ENCODE measurements around the gene MC1R. TPM values are rescaled to one million over a fixed set of nuclear protein-coding genes. Genes with fewer than 3 reads are reported as not detected.

Gene MC1R
- total RNA-seq, 1 donor from 2014 or later: 6.9 TPM

DNA sequence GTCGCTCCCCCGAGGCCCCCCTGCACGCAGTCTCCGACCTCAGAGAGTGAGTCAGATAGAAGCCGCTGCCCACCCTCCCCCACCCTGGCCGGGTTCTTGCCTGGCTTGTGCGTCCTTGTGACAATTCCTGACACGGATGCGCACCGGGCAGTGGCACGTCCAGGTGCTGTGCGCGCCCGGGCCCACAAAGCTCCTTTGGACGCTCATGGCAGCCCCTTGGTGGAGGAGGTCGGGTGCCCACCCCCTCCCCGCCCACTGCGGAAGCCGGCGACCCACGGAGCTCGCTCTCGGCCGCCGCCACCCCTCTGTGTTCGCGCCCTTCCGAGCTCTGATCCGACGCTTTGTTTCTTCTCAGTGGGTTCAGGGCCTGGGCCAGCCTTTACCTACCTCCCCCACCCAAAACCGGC, 3.8 kb downstream of the MC1R start:
- H3K27me3 Mint-ChIP-seq (ENCODE audit: unreplicated experiment): no peaks in the 10 kb centered on the region
- H3K4me1 Mint-ChIP-seq (ENCODE audit: unreplicated experiment): peaks cover 56% of the 10 kb centered on the region

DNA sequence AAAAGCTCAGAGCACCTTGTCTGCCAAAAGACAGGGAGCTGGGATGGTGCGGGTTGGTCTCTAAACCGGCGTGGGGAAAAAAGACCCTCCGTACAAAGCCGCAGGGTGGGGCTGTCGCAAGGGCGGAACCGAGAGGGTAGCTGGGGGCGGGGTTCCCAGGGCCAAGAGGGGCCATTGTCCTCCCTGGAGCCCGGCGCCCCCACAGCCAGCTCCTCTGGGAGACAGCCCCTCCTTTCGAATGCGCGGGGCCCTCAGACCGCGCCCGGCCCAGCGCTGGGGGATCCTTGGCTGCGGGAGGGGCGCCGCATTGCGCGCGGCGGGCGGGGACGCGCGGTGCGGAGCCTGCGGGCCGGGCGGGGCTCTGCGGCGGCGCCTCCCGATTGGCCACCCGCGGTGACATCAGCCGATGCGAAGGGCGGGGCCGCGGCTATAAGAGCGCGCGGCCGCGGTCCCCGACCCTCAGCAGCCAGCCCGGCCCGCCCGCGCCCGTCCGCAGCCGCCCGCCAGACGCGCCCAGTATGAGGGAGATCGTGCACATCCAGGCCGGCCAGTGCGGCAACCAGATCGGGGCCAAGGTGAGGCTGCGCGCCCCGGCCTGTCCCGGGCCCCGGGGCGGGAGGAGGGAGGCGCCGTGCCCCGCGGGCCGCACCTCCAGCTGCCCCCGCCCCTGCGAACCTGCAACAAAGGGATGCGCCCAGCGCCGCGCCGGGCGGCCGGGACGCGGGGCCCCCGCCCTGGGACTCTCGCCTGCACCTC, 4.4 kb downstream of the MC1R start, which contains the start of gene TUBB3:
Gene TUBB3, plus strand, starts transcription at position 459 of the 756 bp plus-strand sequence. Its CDS starts 60 bp downstream, at position 519.
- H3K36me3 Mint-ChIP-seq (ENCODE audit: unreplicated experiment): peaks cover 3% of the 10 kb centered on the region
- no peaks in the 10 kb centered on the region for H3K9me3 Mint-ChIP-seq (ENCODE audit: unreplicated experiment)
- peak within 1 kb of the TSS; percentile 88 for H3K4me3 Mint-ChIP-seq (ENCODE audit: unreplicated experiment)
- peaks cover 51% of the 10 kb centered on the region for H3K4me1 Mint-ChIP-seq (ENCODE audit: unreplicated experiment)
- H3K27ac Mint-ChIP-seq (ENCODE audit: unreplicated experiment): peak within 1 kb of the TSS; percentile 99
- TF ChIP-seq, protein P1, sequence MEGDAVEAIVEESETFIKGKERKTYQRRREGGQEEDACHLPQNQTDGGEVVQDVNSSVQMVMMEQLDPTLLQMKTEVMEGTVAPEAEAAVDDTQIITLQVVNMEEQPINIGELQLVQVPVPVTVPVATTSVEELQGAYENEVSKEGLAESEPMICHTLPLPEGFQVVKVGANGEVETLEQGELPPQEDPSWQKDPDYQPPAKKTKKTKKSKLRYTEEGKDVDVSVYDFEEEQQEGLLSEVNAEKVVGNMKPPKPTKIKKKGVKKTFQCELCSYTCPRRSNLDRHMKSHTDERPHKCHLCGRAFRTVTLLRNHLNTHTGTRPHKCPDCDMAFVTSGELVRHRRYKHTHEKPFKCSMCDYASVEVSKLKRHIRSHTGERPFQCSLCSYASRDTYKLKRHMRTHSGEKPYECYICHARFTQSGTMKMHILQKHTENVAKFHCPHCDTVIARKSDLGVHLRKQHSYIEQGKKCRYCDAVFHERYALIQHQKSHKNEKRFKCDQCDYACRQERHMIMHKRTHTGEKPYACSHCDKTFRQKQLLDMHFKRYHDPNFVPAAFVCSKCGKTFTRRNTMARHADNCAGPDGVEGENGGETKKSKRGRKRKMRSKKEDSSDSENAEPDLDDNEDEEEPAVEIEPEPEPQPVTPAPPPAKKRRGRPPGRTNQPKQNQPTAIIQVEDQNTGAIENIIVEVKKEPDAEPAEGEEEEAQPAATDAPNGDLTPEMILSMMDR (IDR thresholded peaks at IDR 0.05): no peak
- DNase-seq (ENCODE audit: extremely low spot score, unreplicated experiment): peak; percentile 95
- no peaks in the 10 kb centered on the region for H3K27me3 Mint-ChIP-seq (ENCODE audit: unreplicated experiment)

More for the DNA sequence above, 3.8 kb downstream of the MC1R start:
- Mint-ChIP-seq H3K27ac (ENCODE audit: unreplicated experiment) (peak overlapping the region; percentile 99), H3K36me3 (ENCODE audit: unreplicated experiment) (peaks cover 1% of the 10 kb centered on the region), H3K9me3 (ENCODE audit: unreplicated experiment) (no peaks in the 10 kb centered on the region), H3K4me3 (ENCODE audit: unreplicated experiment) (peak overlapping the region; percentile 88)
- DNase-seq (ENCODE audit: extremely low spot score, unreplicated experiment): peak; percentile 94
- TF ChIP-seq, protein P1 (IDR thresholded peaks at IDR 0.05): no peak

DNA sequence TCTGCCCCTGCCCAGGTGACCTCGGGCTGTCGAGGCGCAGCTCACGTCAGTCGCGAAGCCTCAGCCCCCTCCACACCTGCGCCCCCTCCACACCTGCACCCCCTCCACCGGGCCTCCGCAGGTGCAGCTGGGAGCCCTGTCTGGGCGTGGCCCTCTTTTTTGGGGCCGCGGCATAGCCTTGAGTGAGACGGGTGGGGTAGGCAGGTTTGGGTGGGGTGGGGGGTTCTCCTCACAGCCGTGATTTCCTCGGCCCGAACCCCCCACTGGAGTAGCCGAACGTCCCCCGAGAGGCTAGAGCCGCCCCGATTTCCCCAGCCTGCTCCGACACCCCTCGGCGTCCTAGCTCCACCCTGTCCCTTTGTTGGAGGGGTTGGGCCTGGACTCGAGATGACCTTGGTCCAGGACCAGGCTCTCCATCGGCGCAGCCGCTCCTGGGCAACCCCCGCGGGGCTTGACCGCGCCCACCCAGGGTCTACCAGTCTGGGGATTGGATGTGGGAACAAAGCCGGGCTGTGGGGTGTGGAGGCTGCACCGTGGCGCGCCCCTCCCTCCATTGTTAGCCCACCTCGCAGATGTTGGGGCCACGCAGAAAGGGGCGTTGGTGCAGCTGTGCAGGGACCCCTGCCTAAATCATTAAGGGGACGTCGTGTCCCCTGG, 5.1 kb downstream of the MC1R start:
- Mint-ChIP-seq H3K36me3 (ENCODE audit: unreplicated experiment) (peaks cover 3% of the 10 kb centered on the region), H3K27me3 (ENCODE audit: unreplicated experiment) (no peaks in the 10 kb centered on the region), H3K9me3 (ENCODE audit: unreplicated experiment) (no peaks in the 10 kb centered on the region), H3K4me3 (ENCODE audit: unreplicated experiment) (peak overlapping the region; percentile 75), H3K27ac (ENCODE audit: unreplicated experiment) (no peak overlapping the region), H3K4me1 (ENCODE audit: unreplicated experiment) (peaks cover 45% of the 10 kb centered on the region)
- DNase-seq (ENCODE audit: extremely low spot score, unreplicated experiment): no peak
- TF ChIP-seq, protein P1 (IDR thresholded peaks at IDR 0.05): no peak

DNA sequence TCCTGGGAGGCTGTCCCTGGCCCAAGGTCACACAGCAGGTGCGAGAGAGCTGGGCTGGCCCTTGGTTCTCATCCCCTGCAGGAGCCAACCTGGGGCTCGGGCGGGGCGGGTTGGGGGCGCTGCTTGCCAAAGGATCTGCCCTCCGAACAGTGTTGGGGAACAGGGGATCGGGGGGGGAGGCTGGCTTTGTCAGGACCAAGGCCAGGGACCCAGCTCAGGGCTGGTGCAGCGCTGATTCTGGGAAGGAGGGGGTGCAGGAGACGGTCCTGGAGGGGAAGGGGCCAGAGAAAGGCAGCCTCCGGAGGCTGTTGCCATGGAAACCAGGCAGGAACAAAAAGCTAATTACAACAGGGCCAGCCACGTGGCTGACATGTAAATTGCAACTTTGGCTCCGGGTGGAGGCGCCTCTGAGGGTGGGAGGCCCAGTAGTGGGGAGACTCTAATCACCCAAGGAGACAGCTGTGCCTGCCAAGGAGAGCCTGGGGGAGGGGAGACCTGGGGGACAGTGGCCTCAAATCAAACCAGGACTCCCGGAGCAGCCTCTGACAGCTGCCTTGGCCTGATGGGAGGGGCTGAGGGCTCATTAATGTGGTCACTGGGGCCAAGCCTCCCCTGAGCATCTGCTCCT, 5.7 kb downstream of the MC1R start:
- Mint-ChIP-seq H3K27ac (ENCODE audit: unreplicated experiment) (no peak overlapping the region), H3K27me3 (ENCODE audit: unreplicated experiment) (no peaks in the 10 kb centered on the region), H3K4me3 (ENCODE audit: unreplicated experiment) (peak overlapping the region; percentile 75), H3K4me1 (ENCODE audit: unreplicated experiment) (peaks cover 40% of the 10 kb centered on the region), H3K9me3 (ENCODE audit: unreplicated experiment) (no peaks in the 10 kb centered on the region), H3K36me3 (ENCODE audit: unreplicated experiment) (peaks cover 7% of the 10 kb centered on the region)
- DNase-seq (ENCODE audit: extremely low spot score, unreplicated experiment): no peak
- TF ChIP-seq, protein P1 (IDR thresholded peaks at IDR 0.05): no peak

DNA sequence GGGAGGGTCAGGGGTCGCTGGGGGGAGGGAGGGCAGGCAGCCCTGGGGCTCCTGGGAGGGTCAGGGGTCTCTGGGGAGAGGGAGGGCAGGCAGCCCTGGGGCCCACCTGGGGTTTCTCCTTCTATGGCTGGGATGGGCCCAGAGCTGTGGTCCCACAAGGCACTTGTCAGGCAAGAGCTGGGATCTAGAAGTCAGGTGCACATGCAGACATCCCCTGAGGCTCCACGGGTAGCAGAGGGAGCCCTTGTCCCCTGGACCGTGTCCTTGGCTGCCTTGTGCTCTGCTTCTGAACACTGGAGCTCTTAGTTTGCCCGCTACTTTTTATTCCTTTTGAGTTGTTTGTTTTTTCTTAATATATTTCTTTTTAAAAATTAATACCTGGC, 6.3 kb downstream of the MC1R start:
- DNase-seq (ENCODE audit: extremely low spot score, unreplicated experiment): no peak
- peak overlapping the region; percentile 56 for H3K27ac Mint-ChIP-seq (ENCODE audit: unreplicated experiment)

More for the DNA sequence above, 6.3 kb downstream of the MC1R start:
- Mint-ChIP-seq H3K27me3 (ENCODE audit: unreplicated experiment) (no peaks in the 10 kb centered on the region), H3K4me3 (ENCODE audit: unreplicated experiment) (peak overlapping the region; percentile 75), H3K9me3 (ENCODE audit: unreplicated experiment) (no peaks in the 10 kb centered on the region), H3K36me3 (ENCODE audit: unreplicated experiment) (peaks cover 9% of the 10 kb centered on the region), H3K4me1 (ENCODE audit: unreplicated experiment) (peaks cover 35% of the 10 kb centered on the region)
- TF ChIP-seq, protein P1 (IDR thresholded peaks at IDR 0.05): no peak
